Measurements from ENCODE around the gene FOXR1.
"Not testable (repeated sequence)": the region's sequence is repeated elsewhere in the genome, so short reads cannot be mapped to it uniquely, and the experiment has no call there.

The FOXR1 gene

DNA sequence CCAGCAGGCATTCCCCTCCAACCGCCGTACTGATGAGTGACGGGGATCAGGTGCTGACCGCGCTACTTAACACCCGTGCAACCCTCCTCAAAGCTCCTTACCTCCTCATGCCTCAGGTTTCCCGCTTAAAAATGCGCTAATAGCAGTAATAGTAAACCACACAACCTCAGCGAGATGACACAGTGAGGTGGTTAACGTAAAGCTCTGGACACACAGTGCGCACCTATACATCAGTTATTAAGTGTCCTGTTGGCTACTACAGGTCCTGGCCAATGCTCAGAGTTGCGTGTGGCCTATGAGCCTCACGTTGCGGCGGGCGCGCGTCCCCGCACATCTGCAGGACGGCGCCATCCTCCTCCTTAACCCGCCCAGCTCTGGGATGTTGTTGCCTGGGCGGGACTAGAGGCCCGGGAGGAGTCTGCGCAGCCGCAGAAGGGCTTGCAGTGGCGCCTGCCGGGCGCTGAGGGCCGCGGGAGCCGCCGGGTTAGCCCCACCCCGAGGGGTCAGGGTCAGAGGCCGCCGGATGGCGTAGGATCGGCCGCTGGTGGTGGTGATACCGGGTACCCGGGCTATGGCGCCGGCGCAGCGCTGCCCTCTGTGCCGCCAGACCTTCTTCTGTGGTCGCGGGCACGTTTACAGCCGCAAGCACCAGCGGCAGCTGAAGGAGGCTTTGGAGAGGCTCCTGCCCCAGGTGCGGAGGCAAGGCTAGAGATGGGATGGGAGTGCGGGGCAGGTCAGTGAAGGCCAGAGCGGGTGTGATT is 26.2 kb downstream of the FOXR1 start, which contains the start of gene CENATAC:
Gene CENATAC, plus strand, starts transcription at position 512 of the 761 bp plus-strand sequence. Its CDS starts 60 bp downstream, at position 572.
- peak; percentile 90 to 95 for DNase-seq (ENCODE audit: low read depth in 2 of 2)

DNA sequence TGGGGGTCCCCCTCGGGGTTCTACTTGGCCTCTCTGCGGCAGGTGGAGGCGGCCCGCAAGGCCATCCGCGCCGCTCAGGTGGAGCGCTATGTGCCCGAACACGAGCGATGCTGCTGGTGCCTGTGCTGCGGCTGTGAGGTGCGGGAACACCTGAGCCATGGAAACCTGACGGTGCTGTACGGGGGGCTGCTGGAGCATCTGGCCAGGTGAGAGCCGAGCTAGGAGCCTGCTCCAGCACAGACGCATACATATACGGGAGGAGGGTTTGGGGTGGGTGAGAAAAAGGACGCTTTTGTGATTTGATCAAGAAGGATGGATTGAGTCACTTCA is 26.8 kb downstream of the FOXR1 start:
- no peak for DNase-seq (ENCODE audit: low read depth in 2 of 2)

DNA sequence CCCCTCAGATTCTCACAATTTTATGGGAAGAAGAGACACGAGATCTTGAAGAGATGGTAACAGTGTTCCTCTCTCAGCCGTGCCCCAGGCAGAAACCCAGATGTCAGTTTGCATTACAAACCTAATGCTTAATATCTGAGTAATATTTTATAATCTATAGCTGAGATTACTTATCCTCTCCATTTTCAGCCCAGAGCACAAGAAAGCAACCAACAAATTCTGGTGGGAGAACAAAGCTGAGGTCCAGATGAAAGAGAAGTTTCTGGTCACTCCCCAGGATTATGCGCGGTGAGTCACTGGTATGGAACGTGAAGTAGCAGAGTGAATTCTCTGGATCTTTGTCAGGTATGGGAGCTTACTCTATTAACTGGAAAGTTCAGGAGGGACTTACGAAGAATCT is 27.3 kb downstream of the FOXR1 start:
- DNase-seq (ENCODE audit: low read depth in 2 of 2) = no peak

DNA sequence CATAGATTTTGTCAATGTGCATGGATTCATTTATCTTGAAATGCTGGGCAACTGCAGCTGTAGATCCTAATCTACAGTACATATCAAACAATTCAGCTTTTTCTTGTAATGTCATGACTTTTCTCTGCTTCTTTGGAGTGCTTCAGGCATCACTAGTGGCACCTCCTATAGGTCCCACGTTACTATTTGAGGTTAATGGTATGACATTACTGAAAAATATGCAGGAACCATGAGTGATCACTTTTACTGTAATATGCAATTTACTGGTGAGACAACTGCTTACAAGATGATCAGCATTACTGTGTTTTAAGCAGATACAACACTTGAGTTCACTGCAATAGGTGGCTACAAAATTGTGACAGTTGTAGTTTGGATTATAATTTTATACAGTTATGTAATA is 29.3 kb downstream of the FOXR1 start:
- no peak for DNase-seq (ENCODE audit: low read depth in 2 of 2)

DNA sequence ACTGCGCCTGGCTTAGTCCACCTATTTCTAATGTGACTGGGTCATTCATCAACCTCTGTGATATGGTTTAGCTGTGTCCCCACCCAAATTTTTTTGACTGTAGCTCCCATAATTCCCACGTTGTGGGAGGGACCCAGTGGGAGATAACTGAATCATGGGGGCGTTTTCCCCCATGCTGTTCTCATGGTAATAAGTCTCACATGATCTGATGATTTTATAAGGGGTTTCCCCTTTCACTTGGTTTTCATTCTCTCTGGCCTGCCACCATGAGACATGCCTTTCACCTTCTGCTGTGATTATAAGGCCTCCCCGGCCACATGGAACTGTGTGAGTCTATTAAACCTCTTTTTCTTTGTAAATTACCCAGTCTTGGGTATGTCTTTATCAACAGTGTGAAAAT is 35.1 kb downstream of the FOXR1 start:
- no peak for DNase-seq (ENCODE audit: low read depth in 2 of 2)

DNA sequence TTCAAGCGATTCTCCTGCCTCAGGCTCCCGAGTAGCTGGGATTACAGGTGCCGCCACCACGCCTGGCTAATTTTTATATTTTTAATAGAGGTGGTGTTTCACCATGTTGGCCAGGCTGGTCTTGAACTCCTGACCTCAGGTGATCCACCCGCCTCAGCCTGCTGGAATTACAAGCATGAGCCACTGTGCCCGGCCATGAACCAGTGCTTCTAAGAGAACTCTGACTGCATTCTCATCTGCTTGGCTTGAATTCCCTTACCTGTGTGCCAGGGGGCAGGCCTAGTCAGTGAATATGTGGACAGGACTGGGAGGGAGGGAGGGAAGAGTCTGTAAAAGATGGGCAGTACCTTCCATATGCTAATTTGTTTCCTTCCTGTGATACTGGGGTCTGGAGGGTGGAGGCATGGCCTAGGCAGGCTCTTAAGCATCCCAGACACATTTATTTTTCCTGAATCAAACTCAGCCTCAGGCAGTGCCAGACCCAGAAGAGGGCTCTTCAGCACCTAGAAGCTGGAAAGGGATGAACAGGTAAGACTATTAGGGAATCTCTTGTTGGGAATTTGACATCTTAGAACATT is 40.0 kb downstream of the FOXR1 start:
- no peak for DNase-seq (ENCODE audit: low read depth in 2 of 2)

DNA sequence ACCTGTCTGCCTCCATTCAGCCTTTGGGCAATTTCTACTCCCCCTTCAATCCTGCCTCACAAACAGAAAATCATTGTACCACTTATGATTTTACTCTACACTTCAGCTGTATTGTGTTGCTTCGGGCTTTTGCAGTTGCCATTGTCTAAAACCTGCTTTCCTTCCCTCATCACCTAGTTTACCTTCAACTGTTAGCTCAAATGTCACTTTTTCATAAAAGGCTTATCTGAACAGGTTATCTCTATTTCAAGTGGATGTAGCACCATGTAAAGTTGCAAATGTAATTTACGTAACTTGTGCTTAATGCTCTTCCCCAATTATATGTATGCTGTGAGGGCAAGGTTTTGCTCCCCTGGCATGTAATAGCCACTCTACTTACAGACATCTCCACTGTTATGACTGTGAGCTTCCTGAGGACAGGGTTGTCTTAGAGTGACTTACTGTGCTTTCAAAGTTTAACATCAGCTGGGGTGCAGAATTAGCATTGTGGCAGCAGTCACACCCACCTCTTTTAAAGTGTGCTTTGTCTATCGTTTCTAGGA is 41.1 kb downstream of the FOXR1 start:
- DNase-seq (ENCODE audit: low read depth in 2 of 2) = no peak

DNA sequence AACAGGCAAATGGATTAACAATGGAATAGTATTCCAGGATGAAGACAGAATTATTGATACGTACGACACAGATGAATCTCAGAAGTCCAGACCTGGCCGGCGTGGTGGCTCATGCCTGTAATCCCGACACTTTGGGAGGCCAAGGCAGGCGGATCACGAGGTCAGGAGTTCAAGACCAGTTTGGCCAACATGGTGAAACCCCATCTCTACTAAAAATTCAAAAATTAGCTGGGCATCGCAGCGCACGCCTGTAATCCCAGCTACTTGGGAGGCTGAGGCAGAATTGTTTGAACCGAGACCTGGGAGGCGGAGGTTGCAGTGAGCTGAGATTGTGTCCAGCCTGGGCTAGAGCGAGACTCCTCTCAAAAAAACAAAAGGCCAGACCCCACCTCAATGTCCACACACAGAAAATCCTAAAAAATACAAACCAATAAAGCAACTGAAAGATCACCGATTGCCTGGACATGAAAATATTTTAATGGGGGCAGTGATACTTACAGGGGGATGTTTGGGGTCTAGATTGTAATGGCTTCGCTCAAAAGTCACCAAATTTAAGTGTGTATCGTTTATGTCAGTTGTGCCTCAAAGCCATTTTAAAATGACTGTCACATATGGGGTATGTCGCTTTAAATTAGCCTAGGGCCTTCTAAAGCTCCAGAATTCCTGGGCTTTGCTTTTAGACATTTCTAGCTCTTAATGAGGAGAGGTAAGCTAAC is 42.8 kb downstream of the FOXR1 start:
- no peak for DNase-seq (ENCODE audit: low read depth in 2 of 2)

DNA sequence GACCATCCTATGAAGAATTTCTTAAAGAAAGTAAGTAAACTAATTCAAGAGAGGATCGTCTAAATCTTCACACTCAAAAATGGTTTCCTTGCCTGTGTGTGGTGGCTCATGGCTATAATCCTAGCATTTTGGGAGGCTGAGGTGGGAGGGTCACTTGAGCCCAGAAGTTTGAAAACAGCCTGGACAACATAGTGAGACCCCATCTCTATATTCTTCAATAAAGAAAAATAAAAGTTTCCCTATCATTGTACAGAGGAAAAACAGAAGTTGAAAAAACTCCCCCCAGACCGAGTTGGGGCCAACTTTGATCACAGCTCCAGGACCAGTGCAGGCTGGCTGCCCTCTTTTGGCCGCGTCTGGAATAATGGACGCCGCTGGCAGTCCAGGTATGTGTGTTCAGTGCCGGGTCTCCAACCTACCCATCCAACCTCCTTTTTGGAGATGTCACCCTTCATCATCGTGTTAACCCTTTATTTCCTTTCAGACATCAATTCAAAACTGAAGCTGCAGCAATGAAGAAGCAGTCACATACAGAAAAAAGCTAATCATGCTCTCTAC is 43.6 kb downstream of the FOXR1 start:
- DNase-seq (ENCODE audit: low read depth in 2 of 2) = no peak

DNA sequence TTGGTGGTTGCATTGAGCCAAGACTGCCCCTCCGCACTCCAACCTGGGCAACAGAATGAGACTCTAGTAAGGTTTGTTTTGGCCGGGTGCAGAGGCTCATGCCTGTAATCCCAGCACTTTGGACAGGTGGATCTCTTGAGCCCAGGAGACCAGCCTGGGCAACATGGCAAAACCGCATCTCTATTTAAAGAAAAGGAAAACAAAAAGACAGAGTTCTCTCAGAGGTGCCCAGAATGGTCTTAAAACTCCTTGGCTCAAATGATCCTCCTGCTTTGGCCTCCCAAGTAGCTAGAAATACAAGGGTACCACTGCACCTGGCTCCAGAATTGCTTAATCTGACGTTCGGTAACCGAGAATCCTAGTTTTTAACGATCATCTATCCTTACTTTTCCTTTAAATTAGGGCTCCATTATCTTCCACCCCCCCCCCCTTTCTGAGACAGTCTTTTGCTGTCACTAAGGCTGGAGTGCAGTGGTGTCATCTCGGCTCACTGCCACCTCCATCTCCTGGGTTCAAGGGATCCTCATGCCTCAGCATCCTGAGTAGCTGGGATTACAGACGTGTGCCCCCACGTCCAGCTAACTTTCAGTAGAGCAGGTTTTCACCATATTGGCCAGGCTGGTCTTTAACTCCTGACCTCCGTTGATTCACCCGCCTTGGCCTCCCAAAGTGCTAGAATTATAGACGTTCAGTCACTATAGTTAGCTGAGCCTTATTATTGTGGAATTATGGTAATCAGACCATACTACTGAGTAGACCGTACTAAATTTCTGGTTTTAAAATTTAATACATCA is 44.9 kb downstream of the FOXR1 start:
- DNase-seq (ENCODE audit: low read depth in 2 of 2) = no peak

DNA sequence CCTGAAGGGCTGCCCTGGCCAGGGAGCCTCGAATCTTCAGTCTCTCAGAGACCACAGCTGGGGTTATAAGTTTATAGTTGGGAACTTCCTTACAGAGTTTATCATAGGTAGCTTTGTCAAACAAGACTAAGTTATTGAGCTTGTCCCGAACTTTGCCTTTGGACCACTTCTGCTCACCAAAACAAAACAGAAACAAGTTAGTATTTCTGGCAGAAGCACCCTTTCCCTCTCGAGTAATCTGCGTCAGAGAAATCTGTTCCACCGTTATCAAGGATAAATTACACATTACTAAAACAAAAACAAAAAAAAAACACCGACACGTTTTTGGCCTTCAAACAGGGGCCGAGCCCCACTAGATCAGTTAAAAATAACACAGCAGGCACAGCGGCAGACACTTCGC is 45.8 kb downstream of the FOXR1 start:
- DNase-seq (ENCODE audit: low read depth in 2 of 2) = not testable (repeated sequence)

DNA sequence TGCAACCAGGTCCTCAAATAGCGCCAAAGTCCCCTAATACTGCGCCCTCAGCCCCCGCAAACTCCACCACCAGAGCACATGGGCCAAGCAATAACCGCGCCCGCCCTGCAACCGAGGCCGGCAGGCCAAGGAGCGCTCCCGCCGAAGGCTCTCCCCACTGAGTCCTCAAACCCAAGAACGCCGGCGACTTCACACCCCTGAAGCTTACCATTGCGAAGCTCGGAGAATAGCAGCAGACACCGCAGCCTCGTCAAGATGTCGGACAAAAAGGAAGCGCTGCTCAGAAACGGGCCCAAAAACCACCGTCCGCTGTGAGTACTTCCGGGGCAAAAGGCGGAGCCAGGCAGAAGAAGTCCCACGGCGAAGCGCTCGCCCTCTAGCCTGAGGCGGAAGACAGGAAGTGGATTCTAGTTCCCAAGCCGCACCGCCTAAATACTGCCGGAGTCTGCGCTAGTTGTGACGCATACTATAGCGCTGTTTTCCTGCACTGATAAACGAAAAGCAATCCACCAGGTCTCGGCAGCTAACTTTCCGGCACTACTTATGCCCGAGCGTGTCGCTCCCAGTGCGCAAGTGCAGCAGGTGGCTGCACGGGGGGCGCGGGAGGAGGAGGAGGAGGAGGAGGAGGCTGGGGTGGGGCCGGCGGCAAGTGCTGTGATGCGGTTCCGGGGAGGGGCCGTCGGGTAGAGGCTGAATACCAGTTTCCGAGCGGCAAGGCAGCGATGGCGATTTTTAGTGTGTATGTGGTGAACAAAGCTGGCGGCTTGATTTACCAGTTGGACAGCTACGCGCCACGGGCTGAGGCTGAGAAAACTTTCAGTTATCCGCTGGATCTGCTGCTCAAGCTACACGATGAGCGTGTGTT is 46.7 kb downstream of the FOXR1 start, which contains the start of the genes RPS25 and TRAPPC4:
Gene RPS25, minus strand, starts transcription at position 270 of the 865 bp plus-strand sequence. Its CDS starts 59 bp downstream, at position 211.
Gene TRAPPC4, plus strand, starts transcription at position 693 of the 865 bp plus-strand sequence. Its CDS starts 30 bp downstream, at position 723.
- peak; percentile 92 to 94 for DNase-seq (ENCODE audit: low read depth in 2 of 2)

DNA sequence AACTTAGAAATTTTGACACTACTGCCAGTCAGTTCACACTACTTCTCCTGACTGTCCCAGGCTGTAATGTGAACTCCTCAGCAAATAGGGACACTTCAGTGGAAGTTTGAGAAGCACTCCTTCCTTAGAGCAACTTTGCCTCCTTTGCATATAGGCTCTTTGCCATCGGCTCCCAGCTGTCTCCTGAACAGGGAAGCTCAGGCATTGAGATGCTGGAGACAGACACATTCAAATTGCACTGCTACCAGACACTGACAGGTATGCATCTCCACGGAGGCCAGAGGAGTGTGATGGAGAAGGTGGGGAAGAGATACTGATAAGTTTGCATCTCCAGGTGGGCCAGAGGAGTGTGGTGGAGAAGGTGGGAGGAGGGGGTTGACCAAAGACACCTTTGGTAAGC is 48.4 kb downstream of the FOXR1 start:
- no peak for DNase-seq (ENCODE audit: low read depth in 2 of 2)

DNA sequence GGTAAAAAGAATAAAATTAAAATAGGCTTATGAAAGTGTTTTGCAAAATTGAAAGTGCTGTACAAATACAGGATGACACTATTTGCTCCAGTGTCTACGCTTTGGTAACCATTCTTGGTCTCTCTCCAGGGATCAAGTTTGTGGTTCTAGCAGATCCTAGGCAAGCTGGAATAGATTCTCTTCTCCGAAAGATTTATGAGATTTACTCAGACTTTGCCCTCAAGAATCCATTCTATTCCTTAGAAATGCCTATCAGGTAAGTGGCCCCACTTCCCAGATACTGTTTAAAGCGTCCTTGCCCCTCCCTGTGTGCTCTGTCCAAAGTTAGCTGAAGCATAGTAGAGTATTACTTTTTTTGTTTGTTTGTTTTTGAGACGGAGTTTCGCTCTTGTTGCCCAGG is 50.1 kb downstream of the FOXR1 start:
- no peak for DNase-seq (ENCODE audit: low read depth in 2 of 2)

DNA sequence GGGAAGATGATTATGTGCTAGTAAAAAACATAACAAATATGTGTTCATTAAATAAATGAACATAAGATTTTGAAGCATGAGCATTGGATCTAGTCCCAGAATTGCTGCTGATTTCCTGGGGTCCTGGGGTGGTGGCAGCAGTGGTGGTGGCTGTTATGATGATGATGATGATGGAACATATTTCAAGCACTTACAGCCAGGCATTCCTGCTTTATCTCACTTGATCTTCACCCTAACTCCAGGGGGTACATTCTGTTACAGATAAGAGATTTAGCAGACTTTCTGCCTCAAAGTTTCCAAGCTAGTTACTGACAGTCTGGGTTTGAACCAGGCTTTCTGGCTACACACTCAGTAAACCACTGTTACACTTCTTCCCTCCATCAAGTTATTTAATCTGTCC is 52.2 kb downstream of the FOXR1 start:
- DNase-seq (ENCODE audit: low read depth in 2 of 2) = no peak

DNA sequence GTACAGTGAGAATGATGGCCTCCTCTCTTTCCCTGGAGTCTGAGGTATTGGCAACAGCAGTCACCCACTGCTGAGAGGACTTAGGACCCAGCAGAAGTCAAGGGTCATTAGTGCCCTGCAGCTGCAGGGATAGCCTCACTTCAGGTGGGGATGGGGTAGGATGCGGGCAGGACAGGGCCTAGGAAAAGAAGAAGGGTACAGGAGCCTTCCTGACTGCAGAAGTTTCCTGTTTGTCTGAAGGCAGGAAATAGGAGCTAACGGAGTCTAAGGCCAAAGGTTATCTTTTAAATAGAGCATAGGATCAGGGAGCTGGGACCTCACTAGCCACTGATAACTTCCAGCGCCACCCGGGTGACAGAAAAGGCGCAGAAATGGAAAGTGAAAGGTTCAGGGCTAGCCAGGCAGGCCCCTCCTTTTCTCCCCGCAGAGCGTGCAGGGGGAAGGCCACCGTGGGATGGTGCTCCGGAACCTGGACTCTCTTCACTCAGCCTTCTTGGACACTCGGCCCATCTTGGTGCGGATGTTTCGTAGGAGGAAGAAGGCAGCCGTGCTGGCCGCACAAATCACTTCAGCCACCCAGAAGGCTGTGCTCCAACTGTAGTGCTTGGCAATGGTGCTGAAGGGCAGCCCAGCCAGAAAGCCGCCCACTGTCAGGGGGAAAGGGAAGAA is 53.0 kb downstream of the FOXR1 start:
- no peak for DNase-seq (ENCODE audit: low read depth in 2 of 2)

DNA sequence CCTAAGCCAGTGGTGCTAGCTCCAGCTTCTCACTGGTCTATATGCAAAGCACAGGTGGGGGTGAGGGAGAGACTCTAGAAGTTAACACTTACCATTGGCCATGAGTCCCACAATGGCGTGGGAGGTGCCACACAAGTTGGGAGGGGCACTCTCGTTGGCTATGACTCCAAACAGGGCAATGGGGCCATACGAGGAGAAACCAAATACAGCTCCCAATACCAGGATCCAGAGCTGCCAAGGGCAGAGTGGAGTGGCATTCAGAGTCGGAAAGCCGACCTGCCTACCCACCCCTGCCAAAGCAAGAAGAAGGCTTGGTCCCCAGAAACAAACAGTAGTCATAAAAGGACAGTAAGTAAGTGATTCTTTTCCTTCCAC is 53.5 kb downstream of the FOXR1 start:
- no peak for DNase-seq (ENCODE audit: low read depth in 2 of 2)

DNA sequence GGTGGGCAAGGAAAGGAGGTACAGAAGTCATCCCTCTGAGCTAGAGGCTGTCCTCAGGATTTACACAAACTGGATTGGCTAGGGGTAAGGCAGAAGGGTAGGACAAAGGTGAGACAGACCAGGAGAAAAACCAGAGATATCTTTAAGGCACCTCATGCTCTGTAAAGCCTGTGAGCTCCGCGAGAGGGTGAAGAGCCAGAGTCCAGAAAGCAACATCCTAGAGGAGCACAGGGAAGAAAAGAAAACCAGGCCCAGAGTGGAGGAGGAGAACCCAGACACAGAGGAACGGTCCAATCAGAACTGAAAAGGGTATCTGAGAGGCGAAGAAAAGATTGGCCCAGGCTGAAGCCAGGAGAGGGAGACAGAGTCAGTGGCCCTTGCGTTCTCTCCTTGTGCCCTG is 54.0 kb downstream of the FOXR1 start:
- DNase-seq (ENCODE audit: low read depth in 2 of 2) = no peak

DNA sequence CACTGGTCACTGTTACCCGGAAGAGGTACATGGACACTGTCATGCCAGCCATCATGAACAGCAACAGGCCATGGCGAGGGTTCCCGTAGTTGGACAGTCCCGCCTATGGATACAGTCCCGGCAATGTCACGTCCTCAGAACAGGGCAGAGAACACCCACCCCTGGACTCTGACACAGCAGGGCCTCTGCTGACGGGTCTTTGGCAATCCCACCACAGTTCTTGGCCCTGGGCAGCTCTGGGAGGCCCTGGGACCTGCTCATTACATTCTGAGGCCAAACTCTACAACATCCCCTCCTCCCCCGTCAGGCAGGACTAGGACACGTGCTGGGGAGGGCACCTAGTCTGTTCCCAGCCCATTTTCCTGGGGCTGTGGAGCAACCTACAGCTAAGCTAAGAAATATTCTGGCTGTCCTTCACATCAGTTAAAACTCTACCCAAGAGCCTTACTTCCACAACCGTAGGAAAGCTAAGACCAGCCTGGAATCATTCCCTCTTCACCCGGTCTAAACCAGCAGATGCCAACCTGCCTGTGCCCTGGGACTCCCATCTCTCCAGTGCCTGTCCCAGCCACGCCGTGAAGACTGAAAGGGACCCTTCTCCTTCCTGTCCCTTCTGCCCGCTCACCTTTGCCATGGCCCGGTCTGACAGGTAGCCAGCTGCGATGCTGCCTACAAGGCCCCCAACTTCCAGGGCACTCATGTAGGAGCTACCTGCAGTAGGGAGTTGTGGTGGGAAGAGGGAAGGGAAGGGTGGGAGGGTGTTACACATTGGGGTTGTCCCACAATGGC is 54.6 kb downstream of the FOXR1 start:
- DNase-seq (ENCODE audit: low read depth in 2 of 2) = no peak
